ENCODE data around the gene GALNT14.

GALNT14 gene

DNA sequence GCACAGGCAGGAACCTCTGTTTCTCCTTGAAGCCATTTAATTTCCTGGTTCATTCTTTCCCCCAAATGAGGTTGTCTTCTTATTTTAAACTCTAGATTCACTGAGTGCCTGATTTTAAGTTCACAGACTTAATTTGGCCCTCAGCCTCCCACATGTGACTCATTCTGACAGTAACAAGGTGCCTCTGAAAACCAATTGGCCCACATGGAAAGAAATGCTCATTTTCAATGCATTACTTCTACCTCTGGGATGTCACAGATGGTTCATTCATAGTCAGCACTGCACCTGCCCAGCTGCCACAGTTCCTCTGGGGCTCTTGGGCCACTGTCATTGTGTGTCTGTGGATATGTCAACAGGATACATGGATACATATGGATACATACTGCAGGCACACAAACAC is 190.6 kb downstream of the GALNT14 start:
- H3K27me3 ChIP-seq (ENCODE audit: insufficient read depth, low read depth, severe bottlenecking), result peaks cover 81% of the 10 kb centered on the region
- no peak for DNase-seq
- peaks cover 5% of the 10 kb centered on the region for H3K9me3 ChIP-seq (ENCODE audit: severe bottlenecking)
- TF ChIP-seq, protein P1, sequence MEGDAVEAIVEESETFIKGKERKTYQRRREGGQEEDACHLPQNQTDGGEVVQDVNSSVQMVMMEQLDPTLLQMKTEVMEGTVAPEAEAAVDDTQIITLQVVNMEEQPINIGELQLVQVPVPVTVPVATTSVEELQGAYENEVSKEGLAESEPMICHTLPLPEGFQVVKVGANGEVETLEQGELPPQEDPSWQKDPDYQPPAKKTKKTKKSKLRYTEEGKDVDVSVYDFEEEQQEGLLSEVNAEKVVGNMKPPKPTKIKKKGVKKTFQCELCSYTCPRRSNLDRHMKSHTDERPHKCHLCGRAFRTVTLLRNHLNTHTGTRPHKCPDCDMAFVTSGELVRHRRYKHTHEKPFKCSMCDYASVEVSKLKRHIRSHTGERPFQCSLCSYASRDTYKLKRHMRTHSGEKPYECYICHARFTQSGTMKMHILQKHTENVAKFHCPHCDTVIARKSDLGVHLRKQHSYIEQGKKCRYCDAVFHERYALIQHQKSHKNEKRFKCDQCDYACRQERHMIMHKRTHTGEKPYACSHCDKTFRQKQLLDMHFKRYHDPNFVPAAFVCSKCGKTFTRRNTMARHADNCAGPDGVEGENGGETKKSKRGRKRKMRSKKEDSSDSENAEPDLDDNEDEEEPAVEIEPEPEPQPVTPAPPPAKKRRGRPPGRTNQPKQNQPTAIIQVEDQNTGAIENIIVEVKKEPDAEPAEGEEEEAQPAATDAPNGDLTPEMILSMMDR (IDR thresholded peaks at IDR 0.05; ENCODE audit: low read depth, low read length), result no peak
- H3K36me3 ChIP-seq, result no peaks in the 10 kb centered on the region
- no peak overlapping the region for H3K27ac ChIP-seq
- no peak overlapping the region for H3K4me3 ChIP-seq (ENCODE audit: low read depth, low read length)

DNA sequence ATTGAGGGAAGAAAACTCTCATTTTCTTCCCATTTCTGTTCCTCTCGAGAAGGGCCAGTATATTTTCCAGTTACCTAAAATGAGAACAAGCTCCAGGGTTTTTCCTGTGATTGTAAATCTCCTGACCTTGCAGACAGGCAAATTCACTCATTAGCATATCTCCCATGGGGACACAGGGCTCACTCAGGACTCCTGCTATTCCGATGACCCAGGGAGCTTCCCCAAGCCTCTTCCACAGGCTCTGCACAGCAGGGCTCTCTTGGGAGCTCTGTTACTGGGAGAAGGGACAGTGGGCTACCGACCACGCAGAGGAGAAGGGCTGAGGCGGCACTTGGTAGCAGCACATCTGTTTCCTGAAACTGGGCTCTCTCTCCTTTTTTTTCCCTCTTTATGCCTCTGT is 195.8 kb downstream of the GALNT14 start:
- Histone ChIP-seq H3K9me3 (ENCODE audit: severe bottlenecking) (peaks cover 5% of the 10 kb centered on the region), H3K36me3 (no peaks in the 10 kb centered on the region), H3K27ac (no peak overlapping the region), H3K4me3 (ENCODE audit: low read depth, low read length) (no peak overlapping the region), H3K27me3 (ENCODE audit: insufficient read depth, low read depth, severe bottlenecking) (peaks cover 87% of the 10 kb centered on the region)
- TF ChIP-seq, protein P1 (IDR thresholded peaks at IDR 0.05; ENCODE audit: low read depth, low read length), result no peak
- DNase-seq, result no peak

DNA sequence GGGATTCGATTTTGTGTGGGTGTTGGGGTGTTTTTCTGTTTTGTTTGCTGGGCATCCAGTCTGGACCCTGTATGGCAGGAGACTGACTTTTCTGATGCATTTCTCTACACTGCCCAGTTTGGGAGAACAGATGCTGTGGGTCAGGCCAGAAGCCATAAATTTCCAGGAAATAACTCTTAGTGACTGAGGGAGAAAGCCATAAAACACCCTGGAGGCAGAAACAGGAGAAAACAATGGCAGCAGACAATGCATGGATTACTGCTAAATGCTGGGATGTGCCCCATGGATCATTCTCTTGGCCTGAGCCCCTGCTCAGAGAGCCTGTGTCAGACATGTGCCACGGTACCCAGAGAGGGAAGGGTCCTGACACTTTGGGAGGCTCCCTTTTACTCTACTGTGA is 197.4 kb downstream of the GALNT14 start:
- Histone ChIP-seq H3K27me3 (ENCODE audit: insufficient read depth, low read depth, severe bottlenecking) (peaks cover 82% of the 10 kb centered on the region), H3K9me3 (ENCODE audit: severe bottlenecking) (no peaks in the 10 kb centered on the region), H3K27ac (no peak overlapping the region), H3K36me3 (no peaks in the 10 kb centered on the region), H3K4me3 (ENCODE audit: low read depth, low read length) (no peak overlapping the region)
- TF ChIP-seq, protein P1 (IDR thresholded peaks at IDR 0.05; ENCODE audit: low read depth, low read length), result no peak
- no peak for DNase-seq

DNA sequence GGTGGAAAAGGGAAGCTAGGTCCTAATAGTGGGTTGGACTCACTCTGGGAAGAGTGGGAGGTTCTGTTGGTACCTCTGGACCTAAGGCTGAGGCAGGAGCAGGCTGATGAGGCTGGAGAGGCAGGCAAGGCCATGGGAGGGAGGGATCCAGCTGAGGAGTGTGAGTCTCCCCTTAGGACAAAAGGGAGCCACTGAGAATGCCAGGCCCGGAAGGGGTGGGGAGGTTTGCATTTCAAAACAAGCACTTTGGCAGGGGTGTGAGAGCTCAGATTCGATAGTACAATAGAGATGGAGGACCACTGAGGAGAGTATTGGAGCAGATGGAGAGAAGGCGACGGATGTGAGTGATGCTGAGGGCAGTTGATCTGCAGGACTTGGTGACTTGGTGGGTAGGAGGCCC is 198.9 kb downstream of the GALNT14 start:
- TF ChIP-seq, protein P1 (IDR thresholded peaks at IDR 0.05; ENCODE audit: low read depth, low read length), result no peak
- DNase-seq, result no peak
- H3K27me3 ChIP-seq (ENCODE audit: insufficient read depth, low read depth, severe bottlenecking), result peaks cover 83% of the 10 kb centered on the region
- H3K9me3 ChIP-seq (ENCODE audit: severe bottlenecking), result no peaks in the 10 kb centered on the region
- no peak overlapping the region for H3K27ac ChIP-seq
- H3K4me3 ChIP-seq (ENCODE audit: low read depth, low read length), result no peak overlapping the region
- H3K36me3 ChIP-seq, result no peaks in the 10 kb centered on the region

DNA sequence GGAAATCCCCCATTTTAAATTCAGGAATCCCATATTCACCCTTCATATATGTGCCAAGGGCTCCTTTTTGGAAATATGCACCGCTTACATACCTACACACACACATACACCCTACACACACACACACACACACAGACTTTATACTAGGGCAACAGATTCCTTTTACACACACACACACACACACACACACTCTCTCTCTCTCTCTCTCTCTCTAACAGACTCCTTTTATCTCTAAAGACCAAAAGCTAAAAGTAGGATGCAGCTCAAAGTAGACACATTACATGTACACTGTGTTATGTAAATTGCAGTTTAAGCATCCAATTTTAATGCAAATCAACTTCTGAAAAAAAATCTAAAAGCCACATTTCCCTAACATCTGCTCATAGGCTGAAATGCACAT is 200.0 kb downstream of the GALNT14 start:
- no peaks in the 10 kb centered on the region for H3K9me3 ChIP-seq (ENCODE audit: severe bottlenecking)
- TF ChIP-seq, protein P1 (IDR thresholded peaks at IDR 0.05; ENCODE audit: low read depth, low read length), result no peak
- no peak overlapping the region for H3K27ac ChIP-seq
- no peaks in the 10 kb centered on the region for H3K36me3 ChIP-seq
- no peak overlapping the region for H3K4me3 ChIP-seq (ENCODE audit: low read depth, low read length)
- no peak for DNase-seq
- peaks cover 82% of the 10 kb centered on the region for H3K27me3 ChIP-seq (ENCODE audit: insufficient read depth, low read depth, severe bottlenecking)

DNA sequence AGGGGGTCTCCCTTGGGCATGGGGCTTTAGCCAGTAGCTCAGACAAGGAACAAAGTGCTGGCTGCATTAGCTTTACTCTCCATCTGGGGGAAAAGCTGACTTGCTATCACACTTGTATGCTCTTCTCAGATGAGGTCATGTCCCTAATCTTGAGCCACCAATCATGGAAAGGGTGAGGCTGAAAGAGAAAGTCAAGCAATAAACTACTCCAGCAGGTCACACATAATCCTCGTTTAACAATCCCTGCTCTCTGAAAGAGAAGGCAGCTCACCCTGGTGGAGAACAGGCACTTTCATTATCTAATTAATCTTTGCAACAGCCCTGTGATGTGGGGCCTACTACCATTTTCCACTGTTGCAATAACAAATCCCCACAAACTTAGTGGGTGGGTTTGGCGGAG is 201.3 kb downstream of the GALNT14 start:
- Histone ChIP-seq H3K27me3 (ENCODE audit: insufficient read depth, low read depth, severe bottlenecking) (peaks cover 81% of the 10 kb centered on the region), H3K36me3 (no peaks in the 10 kb centered on the region), H3K9me3 (ENCODE audit: severe bottlenecking) (no peaks in the 10 kb centered on the region), H3K27ac (no peak overlapping the region), H3K4me3 (ENCODE audit: low read depth, low read length) (no peak overlapping the region)
- DNase-seq, result peak; percentile 21
- TF ChIP-seq, protein P1 (IDR thresholded peaks at IDR 0.05; ENCODE audit: low read depth, low read length), result peak; percentile 13; the same call in 1 of the 2 replicates
